ENCODE results near the gene PSMD6. TPM values are rescaled to one million over a fixed set of nuclear protein-coding genes. Genes with fewer than 3 reads are reported as not detected.

The PSMD6 gene
- polyA plus RNA-seq, 3 donors, result 54.6 to 135 (median 101) TPM

GRCh38 chr3:64008017-64008416 lies 15.3 kb downstream of the PSMD6 start:
- Histone ChIP-seq H3K27ac (ENCODE audit: low read depth in 1 of 2, low read length in 2 of 2) (peak overlapping the region in 1 of 2 donors; percentile 74), H3K9me3 (replicated peaks in 1 of 2; ENCODE audit: control insufficient read depth in 1 of 2, insufficient read depth in 1 of 2, low read length in 2 of 2) (no peaks in the 10 kb centered on the region), H3K4me3 (replicated peaks in 1 of 3; ENCODE audit: low read depth in 2 of 3, low read length in 3 of 3) (no peak overlapping the region), H4K20me1 (ENCODE audit: insufficient read depth, low read length) (peaks cover 77% of the 10 kb centered on the region), H3K36me3 (replicated peaks in 1 of 2; ENCODE audit: control insufficient read depth in 1 of 2, insufficient read depth in 2 of 2, low read length in 2 of 2) (peaks cover 84 to 97% of the 10 kb centered on the region in 2 donors), H3K79me2 (ENCODE audit: insufficient read depth, low read length) (peaks cover 15% of the 10 kb centered on the region), H3K27me3 (ENCODE audit: control insufficient read depth in 2 of 2, insufficient read depth in 2 of 2, low read length in 2 of 2) (no peaks in the 10 kb centered on the region), H3K9ac (ENCODE audit: insufficient read depth, low read length, poor library complexity, severe bottlenecking) (peak overlapping the region; percentile 19), H2AFZ (ENCODE audit: insufficient read depth, low read depth, low read length, poor library complexity, severe bottlenecking) (no peak overlapping the region), H3K4me2 (replicated peaks; ENCODE audit: extremely low read depth, low read length, poor library complexity, severe bottlenecking) (no peak overlapping the region), H3K4me1 (ENCODE audit: control insufficient read depth in 1 of 2, insufficient read depth in 2 of 2, low read length in 2 of 2) (peaks cover 5 to 15% of the 10 kb centered on the region in 2 donors)
- H3K4me1 Mint-ChIP-seq, result peaks cover 8% of the 10 kb centered on the region
- no peaks in the 10 kb centered on the region for H3K9me3 Mint-ChIP-seq
- intact Hi-C loops (cut with micrococcal nuclease), result no loop called here
- DNase-seq, result no peak
- H3K27me3 Mint-ChIP-seq (ENCODE audit: low read depth in 3 of 3), result no peaks in the 10 kb centered on the region
- TF ChIP-seq, protein P1, sequence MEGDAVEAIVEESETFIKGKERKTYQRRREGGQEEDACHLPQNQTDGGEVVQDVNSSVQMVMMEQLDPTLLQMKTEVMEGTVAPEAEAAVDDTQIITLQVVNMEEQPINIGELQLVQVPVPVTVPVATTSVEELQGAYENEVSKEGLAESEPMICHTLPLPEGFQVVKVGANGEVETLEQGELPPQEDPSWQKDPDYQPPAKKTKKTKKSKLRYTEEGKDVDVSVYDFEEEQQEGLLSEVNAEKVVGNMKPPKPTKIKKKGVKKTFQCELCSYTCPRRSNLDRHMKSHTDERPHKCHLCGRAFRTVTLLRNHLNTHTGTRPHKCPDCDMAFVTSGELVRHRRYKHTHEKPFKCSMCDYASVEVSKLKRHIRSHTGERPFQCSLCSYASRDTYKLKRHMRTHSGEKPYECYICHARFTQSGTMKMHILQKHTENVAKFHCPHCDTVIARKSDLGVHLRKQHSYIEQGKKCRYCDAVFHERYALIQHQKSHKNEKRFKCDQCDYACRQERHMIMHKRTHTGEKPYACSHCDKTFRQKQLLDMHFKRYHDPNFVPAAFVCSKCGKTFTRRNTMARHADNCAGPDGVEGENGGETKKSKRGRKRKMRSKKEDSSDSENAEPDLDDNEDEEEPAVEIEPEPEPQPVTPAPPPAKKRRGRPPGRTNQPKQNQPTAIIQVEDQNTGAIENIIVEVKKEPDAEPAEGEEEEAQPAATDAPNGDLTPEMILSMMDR (IDR thresholded peaks at IDR 0.05), result no peak
- peak overlapping the region in 4 of 7 donors; percentile 14 to 77 (median 64) for H3K27ac Mint-ChIP-seq
- peaks cover 53 to 55% of the 10 kb centered on the region in 2 donors for H3K36me3 Mint-ChIP-seq
- no peak overlapping the region for H3K4me3 Mint-ChIP-seq
- no CpG with 5 or more reads among the region's 2 CpGs for WGBS (ENCODE audit: insufficient coverage)

DNA sequence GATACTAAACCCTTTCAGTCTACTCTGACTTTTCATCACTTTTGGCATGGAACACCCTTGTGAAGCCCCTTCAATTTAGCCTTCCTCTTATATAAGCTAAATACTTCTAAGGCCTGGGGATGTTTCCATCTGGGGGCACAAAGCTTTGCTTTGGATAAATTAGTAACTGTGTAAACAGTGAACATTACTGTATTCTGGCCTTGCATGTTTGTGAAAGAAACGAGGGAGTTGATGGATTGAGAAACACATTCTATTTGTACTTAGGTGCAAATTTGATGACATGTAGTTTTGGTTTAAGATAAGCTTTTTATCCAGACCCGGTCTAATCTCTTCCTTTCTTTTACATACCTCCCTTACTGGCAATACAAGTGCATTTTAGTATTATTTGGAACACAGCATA lies 19.7 kb downstream of the PSMD6 start:
- H3K4me2 ChIP-seq (replicated peaks; ENCODE audit: extremely low read depth, low read length, poor library complexity, severe bottlenecking), result no peak overlapping the region
- H3K4me1 ChIP-seq (ENCODE audit: control insufficient read depth in 1 of 2, insufficient read depth in 2 of 2, low read length in 2 of 2), result peaks cover 5 to 12% of the 10 kb centered on the region in 2 donors
- no peaks in the 10 kb centered on the region for H3K9me3 ChIP-seq (replicated peaks in 1 of 2; ENCODE audit: control insufficient read depth in 1 of 2, insufficient read depth in 1 of 2, low read length in 2 of 2)
- peak overlapping the region in 1 of 7 donors; percentile 42 for H3K27ac Mint-ChIP-seq
- H3K36me3 ChIP-seq (replicated peaks in 1 of 2; ENCODE audit: control insufficient read depth in 1 of 2, insufficient read depth in 2 of 2, low read length in 2 of 2), result peaks cover 65 to 93% of the 10 kb centered on the region in 2 donors
- peaks cover 7% of the 10 kb centered on the region for H3K4me1 Mint-ChIP-seq
- H2AFZ ChIP-seq (ENCODE audit: insufficient read depth, low read depth, low read length, poor library complexity, severe bottlenecking), result no peak overlapping the region
- no peaks in the 10 kb centered on the region for H3K79me2 ChIP-seq (ENCODE audit: insufficient read depth, low read length)
- no peak overlapping the region for H3K27ac ChIP-seq (ENCODE audit: low read depth in 1 of 2, low read length in 2 of 2)
- H3K4me3 Mint-ChIP-seq, result no peak overlapping the region
- H3K27me3 Mint-ChIP-seq (ENCODE audit: low read depth in 3 of 3), result peaks cover 0 to 1% (median 0%) of the 10 kb centered on the region in 3 donors
- no CpG with 5 or more reads among the region's 2 CpGs for WGBS (ENCODE audit: insufficient coverage)
- TF ChIP-seq, protein P1 (IDR thresholded peaks at IDR 0.05), result no peak
- H3K27me3 ChIP-seq (ENCODE audit: control insufficient read depth in 2 of 2, insufficient read depth in 2 of 2, low read length in 2 of 2), result no peaks in the 10 kb centered on the region
- intact Hi-C loops (cut with micrococcal nuclease), result no loop called here
- peaks cover 45 to 47% of the 10 kb centered on the region in 2 donors for H3K36me3 Mint-ChIP-seq
- no peak overlapping the region for H3K9ac ChIP-seq (ENCODE audit: insufficient read depth, low read length, poor library complexity, severe bottlenecking)
- peaks cover 51% of the 10 kb centered on the region for H4K20me1 ChIP-seq (ENCODE audit: insufficient read depth, low read length)
- DNase-seq, result no peak
- H3K9me3 Mint-ChIP-seq, result no peaks in the 10 kb centered on the region
- H3K4me3 ChIP-seq (replicated peaks in 1 of 3; ENCODE audit: low read depth in 2 of 3, low read length in 3 of 3), result no peak overlapping the region

All from CD14-positive monocyte (primary cell).